ENCODE results near the gene CCDC87. TPM values are rescaled to one million over a fixed set of nuclear protein-coding genes. Genes with fewer than 3 reads are reported as not detected.
A peak's percentile ranks its signal among the peaks of the same experiment; 100 is the strongest.
"Not testable (repeated sequence)": the region's sequence is repeated elsewhere in the genome, so short reads cannot be mapped to it uniquely, and the experiment has no call there.

Gene CCDC87, protein sequence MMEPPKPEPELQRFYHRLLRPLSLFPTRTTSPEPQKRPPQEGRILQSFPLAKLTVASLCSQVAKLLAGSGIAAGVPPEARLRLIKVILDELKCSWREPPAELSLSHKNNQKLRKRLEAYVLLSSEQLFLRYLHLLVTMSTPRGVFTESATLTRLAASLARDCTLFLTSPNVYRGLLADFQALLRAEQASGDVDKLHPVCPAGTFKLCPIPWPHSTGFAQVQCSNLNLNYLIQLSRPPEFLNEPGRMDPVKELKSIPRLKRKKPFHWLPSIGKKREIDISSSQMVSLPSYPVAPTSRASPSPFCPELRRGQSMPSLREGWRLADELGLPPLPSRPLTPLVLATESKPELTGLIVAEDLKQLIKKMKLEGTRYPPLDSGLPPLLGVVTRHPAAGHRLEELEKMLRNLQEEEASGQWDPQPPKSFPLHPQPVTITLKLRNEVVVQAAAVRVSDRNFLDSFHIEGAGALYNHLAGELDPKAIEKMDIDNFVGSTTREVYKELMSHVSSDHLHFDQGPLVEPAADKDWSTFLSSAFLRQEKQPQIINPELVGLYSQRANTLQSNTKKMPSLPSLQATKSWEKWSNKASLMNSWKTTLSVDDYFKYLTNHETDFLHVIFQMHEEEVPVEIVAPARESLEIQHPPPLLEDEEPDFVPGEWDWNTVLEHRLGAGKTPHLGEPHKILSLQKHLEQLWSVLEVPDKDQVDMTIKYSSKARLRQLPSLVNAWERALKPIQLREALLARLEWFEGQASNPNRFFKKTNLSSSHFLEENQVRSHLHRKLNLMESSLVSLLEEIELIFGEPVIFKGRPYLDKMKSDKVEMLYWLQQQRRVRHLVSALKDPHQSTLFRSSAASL
- 0.11 and 0.13 TPM in 2 replicates for total RNA-seq (2014; rRNA removed; shearing (Covaris generic))
- polyA plus RNA-seq (2016; fragmentation: Nextera tagmentation; extraction: Ambion mirVana) = 0.39 and 0.40 TPM in 2 replicates

DNA sequence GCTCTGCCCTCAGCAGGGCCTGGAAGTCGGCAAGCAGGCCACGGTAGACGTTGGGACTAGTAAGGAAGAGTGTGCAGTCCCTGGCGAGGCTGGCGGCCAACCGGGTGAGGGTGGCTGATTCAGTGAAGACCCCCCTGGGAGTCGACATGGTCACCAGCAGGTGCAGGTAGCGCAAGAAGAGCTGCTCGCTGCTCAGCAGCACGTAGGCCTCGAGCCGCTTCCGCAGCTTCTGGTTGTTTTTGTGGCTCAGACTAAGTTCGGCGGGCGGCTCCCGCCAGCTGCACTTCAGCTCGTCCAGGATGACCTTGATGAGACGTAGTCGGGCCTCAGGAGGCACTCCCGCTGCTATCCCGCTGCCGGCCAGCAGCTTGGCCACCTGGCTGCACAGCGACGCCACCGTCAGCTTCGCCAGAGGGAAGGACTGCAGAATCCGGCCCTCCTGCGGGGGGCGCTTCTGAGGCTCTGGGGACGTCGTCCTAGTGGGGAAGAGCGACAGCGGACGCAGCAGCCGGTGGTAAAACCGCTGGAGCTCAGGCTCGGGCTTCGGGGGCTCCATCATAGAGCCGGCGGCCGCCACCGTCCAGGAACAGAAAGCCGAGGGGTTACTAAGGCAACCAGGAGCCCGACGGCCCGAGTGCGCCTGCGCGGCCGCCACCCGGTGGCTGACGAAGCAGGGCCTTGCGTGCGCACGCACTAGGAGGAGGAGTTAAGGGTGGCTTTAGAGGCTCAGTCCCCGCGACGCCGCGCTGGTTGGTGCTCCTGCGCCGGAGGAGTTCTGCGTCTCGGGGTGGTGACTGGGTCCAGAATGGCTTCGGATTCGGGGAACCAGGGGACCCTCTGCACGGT lies at the start of gene CCDC87, which contains the start of gene CCS:
Gene CCDC87, minus strand, starts transcription at position 607 of the 846 bp plus-strand sequence. Its CDS starts 48 bp downstream, at position 559.
Gene CCS, plus strand, starts transcription at position 729 of the 846 bp plus-strand sequence. Its CDS starts 77 bp downstream, at position 806.
- H3K4me2 ChIP-seq (ENCODE audit: unreplicated experiment) = peak within 1 kb of the TSS; percentile 82
- in situ Hi-C loops (cut with MboI) = loop anchor here (25.0 kb wide), 1 partner anchor 245 kb away; the partner anchor contains the start of gene RCE1

DNA sequence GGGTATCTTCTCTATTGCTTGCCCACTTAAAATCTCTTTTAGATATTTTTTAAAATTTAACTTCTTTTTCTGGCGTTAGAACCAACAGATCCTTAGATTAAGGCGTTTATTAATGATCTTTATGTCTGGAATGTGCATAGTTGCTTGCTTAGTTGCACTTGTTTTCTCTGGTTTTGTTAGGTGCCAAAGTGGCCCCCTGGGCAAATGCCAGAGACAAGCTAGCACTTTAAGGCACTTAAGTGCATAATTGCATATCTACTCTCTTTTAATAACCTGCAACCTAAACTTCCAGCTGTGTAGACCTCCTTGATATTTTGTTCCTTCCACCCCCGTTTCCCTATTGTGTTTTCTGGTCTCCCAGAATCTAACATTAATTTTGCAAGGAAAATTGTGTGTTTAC lies 49.0 kb upstream of the CCDC87 start:
- peaks cover 96% of the 10 kb centered on the region for H3K79me2 ChIP-seq (ENCODE audit: insufficient read depth)
- H3K4me3 ChIP-seq = peak overlapping the region; percentile 87
- H3K4me2 ChIP-seq (ENCODE audit: unreplicated experiment) = peak overlapping the region; percentile 100
- in situ Hi-C loops (cut with MboI) = no loop called here
- H3K27me3 ChIP-seq (replicated peaks; ENCODE audit: insufficient read depth) = no peaks in the 10 kb centered on the region
- H4K20me1 ChIP-seq (ENCODE audit: insufficient read depth) = peaks cover 57% of the 10 kb centered on the region
- DNase-seq = peak; percentile 53
- peaks cover 57% of the 10 kb centered on the region for H3K4me1 ChIP-seq (ENCODE audit: insufficient read depth)
- H3K9me2 ChIP-seq (ENCODE audit: insufficient read depth) = no peaks in the 10 kb centered on the region
- peak overlapping the region; percentile 94 for H3K9ac ChIP-seq
- H3K36me3 ChIP-seq (ENCODE audit: low read depth) = peaks cover 58% of the 10 kb centered on the region
- WGBS, 2 experiments (ENCODE audit: low coverage in 1 of 2, low lambda C conversion rate in 2 of 2, missing lambda C conversion rate in 2 of 2) = 18 to 23% methylated on average over 3 of the region's 3 CpGs
- H3F3A ChIP-seq (ENCODE audit: insufficient read depth) = peaks cover 57% of the 10 kb centered on the region
- TF ChIP-seq EZH2 (IDR thresholded peaks at IDR 0.05; ENCODE audit: insufficient read depth, poor library complexity, severe bottlenecking) = no peak
- no peak for TF ChIP-seq EZH2phosphoT487 (IDR thresholded peaks at IDR 0.05; ENCODE audit: insufficient read depth, low read depth)
- no peak overlapping the region for H3K27ac ChIP-seq
- H2AFZ ChIP-seq = no peak overlapping the region
- H3K9me3 ChIP-seq (ENCODE audit: low read depth) = no peaks in the 10 kb centered on the region

More for the DNA sequence above, at the start of gene CCDC87, which contains the start of gene CCS:
- 17 to 18% methylated on average over 67 of the region's 68 CpGs for WGBS, 2 experiments (ENCODE audit: low coverage in 1 of 2, low lambda C conversion rate in 2 of 2, missing lambda C conversion rate in 2 of 2)
- Histone ChIP-seq H3K4me1 (ENCODE audit: insufficient read depth) (0 out of 2 replicates have a peak, but pooled peaks cover 8% of the 10 kb centered on the region), H3K9ac (peak within 1 kb of the TSS; percentile 87), H3K36me3 (ENCODE audit: low read depth) (no peaks in the 10 kb centered on the region), H3K9me3 (ENCODE audit: low read depth) (no peaks in the 10 kb centered on the region), H3K79me2 (ENCODE audit: insufficient read depth) (peaks cover 51% of the 10 kb centered on the region), H3F3A (ENCODE audit: insufficient read depth) (no peaks in the 10 kb centered on the region), H3K27ac (peak within 1 kb of the TSS; percentile 74), H3K4me3 (peak within 1 kb of the TSS; percentile 83), H2AFZ (peak within 1 kb of the TSS; percentile 96), H3K9me2 (ENCODE audit: insufficient read depth) (no peaks in the 10 kb centered on the region), H3K27me3 (replicated peaks; ENCODE audit: insufficient read depth) (no peaks in the 10 kb centered on the region), H4K20me1 (ENCODE audit: insufficient read depth) (no peaks in the 10 kb centered on the region)
- TF ChIP-seq EZH2 (IDR thresholded peaks at IDR 0.05; ENCODE audit: insufficient read depth, poor library complexity, severe bottlenecking) = no peak
- TF ChIP-seq EZH2phosphoT487 (IDR thresholded peaks at IDR 0.05; ENCODE audit: insufficient read depth, low read depth) = no peak
- DNase-seq = peak; percentile 98

DNA sequence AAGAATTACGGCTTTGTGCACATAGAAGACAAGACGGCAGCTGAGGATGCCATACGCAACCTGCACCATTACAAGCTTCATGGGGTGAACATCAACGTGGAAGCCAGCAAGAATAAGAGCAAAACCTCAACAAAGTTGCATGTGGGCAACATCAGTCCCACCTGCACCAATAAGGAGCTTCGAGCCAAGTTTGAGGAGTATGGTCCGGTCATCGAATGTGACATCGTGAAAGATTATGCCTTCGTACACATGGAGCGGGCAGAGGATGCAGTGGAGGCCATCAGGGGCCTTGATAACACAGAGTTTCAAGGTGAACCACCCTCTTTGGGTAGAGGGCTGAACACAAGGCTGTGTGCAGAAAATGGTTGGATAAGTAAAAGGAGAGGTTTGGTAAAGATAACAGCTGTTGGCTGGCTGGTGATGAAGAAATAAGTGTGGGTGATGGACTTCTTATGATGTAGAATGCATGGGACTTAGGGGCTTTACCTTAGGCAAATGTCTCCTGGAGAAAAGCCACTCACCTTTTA lies 47.0 kb upstream of the CCDC87 start:
- WGBS, 2 experiments (ENCODE audit: low coverage in 1 of 2, low lambda C conversion rate in 2 of 2, missing lambda C conversion rate in 2 of 2) = 40 to 42% methylated on average over 10 of the region's 10 CpGs
- H3K36me3 ChIP-seq (ENCODE audit: low read depth) = peaks cover 42% of the 10 kb centered on the region
- H3K4me2 ChIP-seq (ENCODE audit: unreplicated experiment) = peak overlapping the region; percentile 100

More for the DNA sequence above, 47.0 kb upstream of the CCDC87 start:
- in situ Hi-C loops (cut with MboI); DNase-seq; H3K27me3 ChIP-seq (replicated peaks; ENCODE audit: insufficient read depth); H3K9me2 ChIP-seq (ENCODE audit: insufficient read depth); H2AFZ ChIP-seq; H3K9me3 ChIP-seq (ENCODE audit: low read depth): not testable (repeated sequence)
- Histone ChIP-seq H3K79me2 (ENCODE audit: insufficient read depth) (peaks cover 96% of the 10 kb centered on the region), H3K4me3 (peak overlapping the region; percentile 87), H3K9ac (peak overlapping the region; percentile 94), H3K27ac (peak overlapping the region; percentile 88), H3F3A (ENCODE audit: insufficient read depth) (peaks cover 56% of the 10 kb centered on the region), H3K4me1 (ENCODE audit: insufficient read depth) (peaks cover 49% of the 10 kb centered on the region), H4K20me1 (ENCODE audit: insufficient read depth) (peaks cover 47% of the 10 kb centered on the region)
